HG03378 (cell line): ENCODE measurements around the gene ATP6V1F.

Experiments used
- ATAC-seq: cut with Tn5 transposase; IDR thresholded peaks from one replicate; pipeline ENCODE4 v1.9.1; 2021; ENCODE audit warnings: mild to moderate bottlenecking, moderate library complexity; ENCODE audit not compliant: unreplicated experiment

Gene ATP6V1F

DNA sequence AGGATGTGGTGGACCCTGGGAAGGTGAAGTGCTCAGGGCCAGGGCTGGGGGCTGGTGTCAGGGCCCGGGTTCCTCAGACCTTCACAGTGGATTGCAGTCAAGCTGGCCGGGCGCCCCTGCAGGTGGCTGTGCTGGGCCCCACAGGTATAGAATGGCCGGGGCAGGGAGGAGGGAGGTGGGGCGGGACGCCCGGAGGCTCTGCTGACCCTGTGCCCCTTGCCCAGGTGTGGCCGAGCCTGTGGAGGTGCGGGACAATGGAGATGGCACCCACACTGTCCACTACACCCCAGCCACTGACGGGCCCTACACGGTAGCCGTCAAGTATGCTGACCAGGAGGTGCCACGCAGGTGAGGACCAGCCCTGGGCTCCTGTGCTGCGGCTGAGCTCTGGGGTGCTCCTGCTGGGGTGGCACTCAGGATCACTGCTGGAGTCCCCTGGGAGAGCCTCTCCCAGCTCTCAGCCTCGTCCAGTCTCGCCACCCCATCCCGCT lies 14.9 kb upstream of the ATP6V1F start:
- ATAC-seq, result no peak

DNA sequence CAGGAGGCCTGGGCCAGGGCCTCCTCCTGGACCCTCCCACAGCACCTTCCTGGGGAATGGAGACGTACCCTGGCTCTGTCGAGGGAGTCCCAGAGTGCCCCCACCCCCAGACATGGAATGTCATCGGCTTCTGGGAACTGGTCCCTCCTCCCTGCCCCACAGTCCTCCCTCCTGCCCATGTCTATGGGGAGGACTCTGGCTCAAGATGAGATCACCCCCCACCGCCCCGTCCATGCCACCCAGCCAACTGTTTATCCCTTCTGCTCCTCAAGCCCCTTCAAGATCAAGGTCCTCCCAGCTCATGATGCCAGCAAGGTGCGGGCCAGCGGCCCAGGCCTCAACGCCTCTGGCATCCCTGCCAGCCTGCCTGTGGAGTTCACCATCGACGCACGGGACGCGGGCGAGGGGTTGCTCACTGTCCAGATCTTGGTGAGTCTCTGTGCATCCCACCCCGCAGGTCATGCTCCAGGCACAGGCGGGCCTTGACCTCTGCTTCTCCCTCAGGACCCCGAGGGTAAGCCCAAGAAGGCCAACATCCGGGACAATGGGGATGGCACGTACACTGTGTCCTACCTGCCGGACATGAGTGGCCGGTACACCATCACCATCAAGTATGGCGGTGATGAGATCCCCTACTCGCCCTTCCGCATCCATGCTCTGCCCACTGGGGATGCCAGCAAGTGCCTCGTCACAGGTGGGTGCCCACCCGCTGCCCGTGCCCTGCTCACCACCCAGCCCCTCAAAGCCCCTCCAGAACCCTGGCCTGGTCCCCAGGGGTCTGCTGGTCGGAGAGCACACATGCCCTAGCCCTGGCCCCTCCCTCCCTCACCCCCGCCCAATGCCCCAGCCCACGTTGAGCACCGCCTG lies 14.1 kb upstream of the ATP6V1F start:
- ATAC-seq, result no peak

DNA sequence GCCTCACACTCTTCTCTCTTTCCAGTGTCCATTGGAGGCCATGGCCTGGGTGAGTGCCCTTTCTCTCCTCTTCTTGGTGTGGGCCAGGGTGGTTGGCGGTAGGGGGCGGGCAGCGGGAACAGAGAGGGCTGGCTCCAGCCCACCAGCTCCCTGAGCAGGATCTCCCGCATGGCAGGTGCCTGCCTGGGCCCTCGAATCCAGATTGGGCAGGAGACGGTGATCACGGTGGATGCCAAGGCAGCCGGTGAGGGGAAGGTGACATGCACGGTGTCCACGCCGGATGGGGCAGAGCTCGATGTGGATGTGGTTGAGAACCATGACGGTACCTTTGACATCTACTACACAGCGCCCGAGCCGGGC lies 13.5 kb upstream of the ATP6V1F start:
- no peak for ATAC-seq

DNA sequence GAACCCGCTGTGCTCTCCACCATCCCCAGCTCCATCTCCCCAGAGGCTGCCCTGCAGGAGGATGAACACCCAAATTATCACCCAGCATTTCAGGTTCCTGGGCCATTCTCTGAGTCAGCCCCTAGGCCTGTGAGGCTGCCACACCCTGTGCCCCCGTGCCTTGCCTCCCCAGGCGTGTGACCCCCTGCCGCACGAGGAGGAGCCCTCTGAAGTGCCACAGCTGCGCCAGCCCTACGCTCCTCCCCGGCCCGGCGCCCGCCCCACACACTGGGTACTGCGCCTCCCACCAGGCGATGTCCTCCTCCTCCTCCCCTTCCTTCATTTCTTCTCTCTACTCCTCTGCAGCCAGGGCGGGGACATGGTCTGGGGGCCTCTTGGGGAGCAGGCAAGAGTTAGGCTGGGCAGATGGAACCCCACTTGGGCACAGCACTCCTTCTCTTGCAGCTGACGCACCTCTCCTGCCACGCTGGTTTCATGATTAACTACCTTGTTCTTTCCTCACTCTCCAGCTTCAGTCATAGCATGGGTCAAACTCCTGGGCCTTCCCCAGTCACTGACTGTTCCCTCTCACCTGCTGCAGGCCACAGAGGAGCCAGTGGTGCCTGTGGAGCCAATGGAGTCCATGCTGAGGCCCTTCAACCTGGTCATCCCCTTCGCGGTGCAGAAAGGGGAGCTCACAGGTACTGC lies 12.7 kb upstream of the ATP6V1F start:
- ATAC-seq, result no peak

DNA sequence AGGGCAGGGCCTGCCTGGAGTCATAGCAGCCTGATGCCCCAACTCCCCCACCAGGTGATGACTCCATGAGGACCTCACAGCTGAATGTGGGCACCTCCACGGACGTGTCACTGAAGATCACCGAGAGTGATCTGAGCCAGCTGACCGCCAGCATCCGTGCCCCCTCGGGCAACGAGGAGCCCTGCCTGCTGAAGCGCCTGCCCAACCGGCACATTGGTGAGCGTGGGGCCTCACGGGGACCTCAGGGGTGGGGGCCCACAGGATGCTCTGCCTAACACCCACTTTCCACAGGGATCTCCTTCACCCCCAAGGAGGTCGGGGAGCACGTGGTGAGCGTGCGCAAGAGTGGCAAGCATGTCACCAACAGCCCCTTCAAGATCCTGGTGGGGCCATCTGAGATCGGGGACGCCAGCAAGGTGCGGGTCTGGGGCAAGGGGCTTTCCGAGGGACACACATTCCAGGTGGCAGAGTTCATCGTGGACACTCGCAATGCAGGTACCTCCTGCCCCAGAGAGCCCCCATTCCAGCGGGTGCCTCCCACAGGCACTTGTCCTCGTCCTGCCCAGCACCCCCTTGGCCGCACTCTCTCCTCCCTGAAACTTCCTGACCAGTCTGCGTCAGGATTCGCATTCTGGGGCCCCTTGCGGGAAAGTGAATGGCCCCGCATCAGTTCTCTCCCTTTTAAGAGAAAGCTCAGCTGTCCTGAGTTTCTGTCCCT lies 10.0 kb upstream of the ATP6V1F start:
- ATAC-seq, result no peak

DNA sequence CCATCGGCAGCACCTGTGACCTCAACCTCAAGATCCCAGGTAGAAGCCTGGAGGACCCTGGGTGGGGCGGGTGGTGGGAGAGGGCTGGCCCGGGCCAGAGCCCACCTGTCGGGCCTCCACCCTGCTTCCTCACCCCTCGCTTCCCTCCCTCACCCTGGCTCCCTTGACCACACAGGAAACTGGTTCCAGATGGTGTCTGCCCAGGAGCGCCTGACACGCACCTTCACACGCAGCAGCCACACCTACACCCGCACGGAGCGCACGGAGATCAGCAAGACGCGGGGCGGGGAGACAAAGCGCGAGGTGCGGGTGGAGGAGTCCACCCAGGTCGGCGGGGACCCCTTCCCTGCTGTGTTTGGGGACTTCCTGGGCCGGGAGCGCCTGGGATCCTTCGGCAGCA lies 8.9 kb upstream of the ATP6V1F start:
- ATAC-seq, result no peak

DNA sequence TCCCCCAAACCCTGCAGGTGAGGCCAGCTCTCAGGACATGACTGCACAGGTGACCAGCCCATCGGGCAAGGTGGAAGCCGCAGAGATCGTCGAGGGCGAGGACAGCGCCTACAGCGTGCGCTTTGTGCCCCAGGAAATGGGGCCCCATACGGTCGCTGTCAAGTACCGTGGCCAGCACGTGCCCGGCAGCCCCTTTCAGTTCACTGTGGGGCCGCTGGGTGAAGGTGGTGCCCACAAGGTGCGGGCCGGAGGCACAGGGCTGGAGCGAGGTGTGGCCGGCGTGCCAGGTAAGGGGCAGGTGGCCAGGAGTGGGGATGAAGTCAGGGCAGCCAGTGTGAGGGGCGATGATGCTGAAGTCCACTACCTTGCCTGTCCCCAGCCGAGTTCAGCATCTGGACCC lies 8.3 kb upstream of the ATP6V1F start:
- no peak for ATAC-seq

DNA sequence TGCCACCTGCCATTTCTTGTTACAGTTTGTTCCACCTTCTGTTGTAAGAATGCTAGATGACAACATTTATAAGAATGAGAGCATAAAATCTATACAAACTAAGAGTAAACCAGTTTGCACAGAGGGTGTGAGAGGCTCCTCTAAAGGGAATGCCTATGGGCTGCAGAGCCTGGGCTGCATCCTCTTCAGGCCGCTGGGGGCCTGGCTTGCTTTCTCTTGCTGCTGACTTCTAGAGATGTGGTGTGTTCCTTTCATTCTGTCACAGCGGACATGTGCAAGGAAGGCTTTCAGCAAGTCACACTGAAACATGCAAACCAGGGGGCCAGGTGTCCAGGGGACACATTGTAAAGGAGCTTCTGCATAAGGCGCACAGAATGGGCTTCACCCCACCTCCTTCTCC lies 7.1 kb upstream of the ATP6V1F start:
- ATAC-seq, result no peak

DNA sequence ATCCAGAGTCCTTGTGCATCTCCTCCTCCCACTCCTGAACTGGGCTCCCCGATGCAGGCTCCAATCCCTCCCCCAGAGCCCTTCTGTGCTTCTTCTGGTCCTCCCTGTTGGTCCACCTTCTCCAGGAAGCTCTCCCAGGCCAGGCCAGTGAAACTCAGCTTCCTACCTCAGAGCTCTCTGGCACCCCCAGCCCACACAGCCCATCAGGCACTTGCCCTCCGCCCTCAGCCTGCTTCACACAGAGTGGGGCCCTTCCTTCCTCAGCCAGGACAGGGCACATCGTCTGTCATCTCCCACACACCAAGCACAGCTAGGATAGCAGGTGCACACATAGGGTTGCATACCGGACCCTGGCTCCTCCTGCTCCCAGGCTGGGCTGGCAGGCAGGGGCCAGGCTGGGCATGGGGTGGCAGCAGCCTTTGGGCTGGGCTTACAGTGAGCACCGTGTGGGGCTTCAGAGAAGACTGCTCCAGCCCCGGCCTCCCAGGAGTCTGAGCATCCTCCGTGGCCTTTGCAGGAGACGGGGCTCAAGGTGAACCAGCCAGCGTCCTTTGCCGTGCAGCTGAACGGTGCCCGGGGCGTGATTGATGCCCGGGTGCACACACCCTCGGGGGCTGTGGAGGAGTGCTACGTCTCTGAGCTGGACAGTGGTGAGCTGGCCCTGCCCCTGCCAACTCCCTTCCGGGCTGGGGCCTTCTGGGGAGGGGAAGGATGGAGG lies 6.5 kb upstream of the ATP6V1F start:
- no peak for ATAC-seq

DNA sequence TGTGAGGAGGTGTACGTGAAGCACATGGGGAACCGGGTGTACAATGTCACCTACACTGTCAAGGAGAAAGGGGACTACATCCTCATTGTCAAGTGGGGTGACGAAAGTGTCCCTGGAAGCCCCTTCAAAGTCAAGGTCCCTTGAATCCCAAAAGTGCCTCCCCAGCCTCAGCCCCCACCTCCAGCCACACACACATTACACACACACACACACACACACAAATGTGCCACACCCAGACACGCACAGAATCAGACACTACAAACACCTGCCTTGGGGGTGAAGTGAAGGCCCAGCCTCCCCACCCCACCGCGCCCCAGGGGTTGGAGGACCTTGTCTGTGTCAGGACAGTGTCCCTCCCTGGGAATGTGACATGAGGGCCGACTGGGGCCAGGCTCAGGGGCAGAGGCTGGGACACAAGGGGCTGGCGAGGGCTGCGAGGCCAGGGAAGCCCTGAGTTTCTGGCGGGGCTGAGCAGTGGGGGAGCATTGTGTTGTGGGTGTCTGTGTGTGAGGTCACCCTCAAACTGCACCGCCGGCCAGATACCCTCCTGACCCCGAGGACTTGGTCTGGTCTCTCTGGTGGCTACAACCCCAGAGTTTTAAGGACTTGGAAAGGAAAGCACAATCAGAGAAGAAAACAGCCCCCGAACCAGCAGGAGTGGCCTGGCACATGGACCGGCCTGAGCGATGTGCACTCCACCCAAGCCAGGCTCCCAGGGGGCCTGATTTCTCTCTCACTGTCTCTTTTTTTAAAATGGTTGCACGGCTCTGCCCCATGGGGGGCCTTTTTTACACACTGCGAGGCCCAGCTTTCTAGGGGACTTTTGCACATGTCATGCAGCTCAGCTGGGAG lies 4.0 kb upstream of the ATP6V1F start:
- no peak for ATAC-seq

DNA sequence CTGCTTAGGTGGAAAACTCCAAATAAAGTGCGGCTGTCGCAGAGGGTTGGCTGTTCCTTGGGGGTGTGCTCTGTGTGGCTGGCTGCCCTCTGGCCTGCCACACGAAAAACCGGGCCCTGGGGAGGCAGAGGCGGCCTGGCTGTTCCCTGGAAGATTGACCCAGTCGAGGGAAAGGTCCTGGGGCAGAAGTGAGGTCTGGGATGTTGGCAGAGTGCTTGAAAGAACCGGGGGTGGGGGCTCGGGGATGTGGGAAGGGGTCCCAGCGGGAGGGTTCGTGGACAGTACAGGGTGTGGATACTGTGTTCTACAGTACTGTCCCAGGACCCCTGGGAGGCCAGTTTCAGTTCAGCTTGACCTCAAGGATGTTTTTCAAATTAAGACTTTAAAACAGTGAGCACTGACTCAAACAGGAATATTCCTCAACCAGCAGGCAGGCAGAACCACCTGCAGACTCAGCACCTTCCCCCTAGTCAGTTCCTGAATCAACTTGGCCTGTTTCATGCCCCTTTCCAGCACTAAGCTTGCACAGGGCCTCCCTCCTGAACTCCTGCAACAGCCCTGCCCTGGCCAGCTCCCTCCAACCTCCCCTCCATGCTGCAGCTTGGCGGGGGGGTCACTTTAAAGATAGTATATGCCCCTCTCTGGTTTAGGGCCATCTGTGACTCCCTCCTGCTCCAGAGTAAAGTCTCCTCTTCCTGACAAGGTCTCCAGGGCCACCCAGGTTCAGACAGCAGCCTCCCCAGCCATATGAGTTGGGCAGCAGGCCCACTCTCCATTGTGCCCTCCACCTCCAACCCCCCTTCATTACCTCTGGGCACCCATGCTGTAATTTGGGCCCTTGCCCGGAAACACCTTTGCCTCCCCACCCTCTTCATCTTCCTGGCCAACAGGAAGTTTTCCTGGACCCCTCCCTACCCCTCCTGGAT lies 3.2 kb upstream of the ATP6V1F start:
- ATAC-seq, result no peak

DNA sequence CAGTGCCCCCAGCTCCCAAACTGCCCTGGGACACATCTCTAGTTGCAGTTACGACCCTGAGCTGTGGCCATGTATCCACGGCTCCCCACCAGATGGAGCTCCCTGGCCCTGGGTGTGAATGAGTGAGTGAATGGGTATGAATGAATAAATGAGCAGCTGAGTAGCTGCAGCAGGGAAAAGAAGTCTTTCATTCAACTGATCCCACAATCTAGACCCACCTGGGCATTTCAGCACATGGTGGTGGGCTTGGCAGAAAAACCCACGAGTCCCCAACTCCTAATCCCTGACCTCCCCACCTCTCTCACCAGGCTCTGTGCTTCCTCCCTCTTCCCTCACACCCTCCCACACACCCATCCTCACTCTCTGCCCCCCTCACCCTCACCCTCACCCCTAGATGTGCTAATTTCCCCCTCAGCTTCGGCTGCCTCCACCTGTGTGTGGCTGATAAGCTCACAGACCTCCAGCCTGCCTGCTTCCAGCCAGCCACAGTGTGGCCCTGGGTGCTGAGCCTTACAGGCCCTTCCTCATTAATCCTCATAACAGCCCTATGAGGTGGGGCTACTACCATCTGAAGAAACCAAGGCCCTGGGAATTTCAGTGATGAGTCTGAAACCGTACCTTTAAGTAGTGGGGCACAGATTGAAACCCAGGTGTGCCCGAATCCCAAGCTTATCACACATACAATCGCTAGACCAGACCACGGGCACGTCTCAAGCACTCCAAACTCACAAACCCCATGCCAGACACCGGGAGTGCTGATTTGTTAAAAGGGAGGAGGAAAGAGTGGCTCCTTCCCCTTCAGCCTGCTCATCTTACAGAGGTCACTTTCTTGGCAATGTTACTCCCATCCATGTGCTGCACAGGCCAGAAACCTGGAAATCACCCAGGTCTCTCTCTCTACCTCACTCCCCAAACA lies 2.2 kb upstream of the ATP6V1F start:
- ATAC-seq, result no peak

DNA sequence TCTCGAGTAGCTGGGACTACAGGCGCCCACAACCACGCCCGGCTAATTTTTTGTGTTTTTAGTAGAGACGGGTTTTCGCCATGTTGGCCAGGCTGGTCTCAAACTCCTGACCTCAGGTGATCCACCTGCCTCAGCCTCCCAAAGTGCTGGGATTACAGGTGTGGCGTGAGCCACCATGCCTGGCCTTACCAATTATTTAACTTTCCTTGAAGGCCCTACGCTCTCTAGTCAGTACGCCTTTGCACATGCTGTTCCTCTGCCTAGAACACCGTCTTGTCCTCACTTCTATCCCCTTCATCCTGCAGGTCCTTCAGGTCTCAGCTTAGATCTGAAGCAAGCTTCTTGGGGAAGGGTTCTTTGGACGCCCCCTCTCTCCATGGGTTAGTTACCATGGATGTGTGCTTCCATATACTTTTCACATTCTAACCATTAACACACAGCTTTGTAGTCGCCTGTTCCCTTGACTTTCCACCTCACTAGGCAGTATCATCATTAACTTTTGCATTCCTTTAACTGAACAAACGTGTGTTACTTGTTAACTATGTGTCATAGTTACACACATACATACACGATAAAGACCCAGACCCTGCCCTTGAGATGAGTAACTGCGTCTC lies 592 bp upstream of the ATP6V1F start:
- no peak for ATAC-seq

DNA sequence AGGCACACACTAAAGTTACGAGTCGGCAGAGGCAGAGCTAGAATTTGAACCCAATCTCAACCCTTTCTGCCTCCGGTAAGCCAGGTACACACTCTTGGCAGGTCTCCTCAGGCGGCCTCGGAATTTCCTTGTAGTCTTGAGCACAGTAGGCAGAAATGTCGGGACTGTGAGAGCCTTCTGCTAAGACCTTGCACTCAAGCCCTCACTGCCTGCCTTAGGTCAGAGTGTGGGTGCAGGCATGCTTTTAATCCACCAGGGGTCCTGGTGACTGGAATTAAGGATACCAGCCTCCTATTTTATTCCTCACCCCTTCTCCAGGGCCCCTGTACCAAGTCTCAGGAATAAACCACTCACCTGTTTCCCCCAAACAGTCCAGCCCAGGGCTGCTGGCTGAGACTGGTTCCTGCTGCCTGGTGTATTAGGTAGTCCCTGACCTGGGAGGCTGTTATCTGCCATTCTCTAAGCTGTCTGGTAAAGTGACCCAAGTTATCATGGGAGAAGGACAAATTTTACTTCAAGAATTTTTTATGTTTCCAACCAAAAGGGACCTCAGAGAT lies 855 bp downstream of the ATP6V1F start:
- peak; percentile 40 for ATAC-seq

DNA sequence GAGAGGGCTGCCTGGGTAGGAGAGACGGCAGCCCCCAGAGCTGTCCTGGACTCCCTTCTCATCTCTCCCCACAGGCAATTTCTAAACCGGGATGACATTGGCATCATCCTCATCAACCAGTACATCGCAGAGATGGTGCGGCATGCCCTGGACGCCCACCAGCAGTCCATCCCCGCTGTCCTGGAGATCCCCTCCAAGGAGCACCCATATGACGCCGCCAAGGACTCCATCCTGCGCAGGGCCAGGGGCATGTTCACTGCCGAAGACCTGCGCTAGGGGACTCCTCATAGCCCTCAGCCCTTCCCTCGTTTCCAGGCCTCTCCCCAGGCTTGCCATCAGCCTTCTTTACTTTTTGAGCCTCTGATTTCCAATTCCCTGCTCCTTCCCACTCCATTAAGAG lies 2.6 kb downstream of the ATP6V1F start:
- ATAC-seq, result no peak

DNA sequence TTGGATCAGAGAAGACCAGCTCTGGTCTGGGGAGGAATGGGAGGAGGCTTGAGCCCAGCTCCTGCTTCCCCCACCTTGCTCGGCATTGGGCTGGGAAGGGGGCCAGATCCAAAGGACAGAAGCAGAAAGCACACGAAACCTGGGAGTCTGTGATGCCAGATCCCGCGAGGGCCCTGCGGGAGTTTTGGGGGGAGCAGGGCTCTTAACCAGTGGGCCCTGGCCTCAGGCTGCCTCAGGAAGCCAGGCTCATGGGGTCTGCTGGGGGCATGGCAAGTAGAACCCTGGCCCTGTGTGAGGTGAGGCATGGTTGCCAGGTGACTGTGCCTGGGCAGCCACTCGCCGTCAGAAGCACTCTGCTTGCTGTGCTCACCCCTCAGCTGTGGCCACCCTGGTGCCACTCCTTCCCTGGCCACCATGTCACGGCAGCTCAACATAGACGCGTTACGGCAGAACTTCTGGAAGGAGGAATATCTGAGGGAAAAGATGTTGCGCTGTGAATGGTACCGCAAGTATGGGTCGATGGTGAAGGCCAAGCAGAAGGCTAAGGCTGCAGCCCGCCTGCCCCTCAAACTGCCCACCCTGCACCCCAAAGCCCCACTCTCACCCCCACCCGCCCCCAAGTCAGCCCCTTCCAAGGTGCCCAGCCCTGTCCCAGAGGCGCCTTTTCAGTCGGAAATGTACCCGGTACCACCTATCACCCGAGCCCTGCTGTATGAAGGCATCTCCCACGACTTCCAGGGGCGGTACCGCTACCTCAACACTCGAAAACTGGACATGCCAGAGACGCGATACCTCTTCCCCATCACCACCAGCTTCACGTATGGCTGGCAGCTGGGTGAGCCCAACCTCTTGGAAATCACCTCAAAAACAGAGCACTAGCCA lies 3.6 kb downstream of the ATP6V1F start:
- ATAC-seq, result no peak
